Stimulated activated CD4-positive, alpha-beta T cell treated with anti-CD3 and anti-CD28 coated beads, Interleukin-1b, Interleukin-23, amount 100 ng/mL, for 4 hours (primary cell): Measurements from ENCODE around the gene IPO5.

Source experiments
- DNase-seq, 2 donors: peaks; one replicate each; pipeline ENCODE4 v3.0.0-alpha.2; 2020; ENCODE audit warnings: low read depth in 2 of 2

Gene IPO5

DNA sequence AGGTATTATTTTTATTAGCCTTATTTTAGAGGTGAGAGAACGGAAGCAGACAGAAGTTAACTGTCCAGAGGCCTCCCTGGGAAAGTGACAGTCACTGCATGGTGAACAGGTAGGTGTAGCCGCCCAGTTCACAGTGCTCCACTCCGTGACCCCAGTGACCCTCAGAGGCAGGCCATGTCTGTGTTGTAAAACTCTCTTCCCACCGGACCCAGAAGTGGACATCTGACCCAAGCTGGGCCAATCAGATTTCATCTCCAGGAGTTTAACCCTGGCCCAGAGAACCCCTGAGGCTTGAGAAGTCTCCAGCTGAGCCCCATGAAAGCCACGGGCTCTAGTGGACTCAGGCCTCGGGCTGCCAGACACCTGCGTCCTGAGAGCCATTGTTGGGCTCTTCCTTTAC, 105.8 kb downstream of the IPO5 start:
- no peak for DNase-seq

DNA sequence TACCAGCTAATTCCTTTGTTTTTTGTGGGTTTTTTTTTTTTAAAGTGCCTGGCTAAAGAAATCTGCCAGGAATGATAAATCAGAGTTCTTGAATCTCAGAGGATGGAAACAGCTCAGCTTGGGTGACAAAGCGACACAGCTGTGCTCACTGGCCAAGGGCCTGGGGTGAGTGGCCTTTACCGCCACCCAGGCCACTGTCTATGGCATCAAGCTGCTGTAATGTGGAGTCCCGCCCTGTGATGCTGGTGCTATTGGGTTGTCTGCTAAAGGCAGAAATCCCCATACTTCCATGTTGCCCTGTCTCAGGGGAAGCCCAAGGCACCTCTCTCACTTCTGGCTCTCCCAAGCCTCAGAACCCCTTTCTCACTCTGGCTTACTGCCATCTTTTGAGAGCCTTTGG, 106.8 kb downstream of the IPO5 start:
- no peak for DNase-seq

DNA sequence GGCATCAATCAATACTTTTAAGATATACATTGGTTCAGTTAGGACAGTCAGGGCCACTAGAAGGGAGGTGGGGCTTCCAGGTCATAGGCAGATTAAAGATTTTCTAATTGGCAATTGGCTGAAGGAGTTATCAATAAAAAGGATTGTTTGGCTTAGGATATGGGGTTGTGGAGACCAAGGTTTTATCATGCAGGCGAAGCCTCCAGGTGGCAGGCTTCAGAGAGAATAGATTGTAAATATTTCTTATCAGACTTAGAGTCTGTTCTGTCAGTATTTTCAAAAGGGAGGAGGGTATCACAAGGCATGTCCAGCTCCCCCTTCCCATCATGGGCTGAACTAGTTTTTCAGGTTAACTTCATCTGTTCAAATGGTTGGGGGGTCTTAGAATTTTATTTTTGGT, 112.0 kb downstream of the IPO5 start:
- DNase-seq: no peak

DNA sequence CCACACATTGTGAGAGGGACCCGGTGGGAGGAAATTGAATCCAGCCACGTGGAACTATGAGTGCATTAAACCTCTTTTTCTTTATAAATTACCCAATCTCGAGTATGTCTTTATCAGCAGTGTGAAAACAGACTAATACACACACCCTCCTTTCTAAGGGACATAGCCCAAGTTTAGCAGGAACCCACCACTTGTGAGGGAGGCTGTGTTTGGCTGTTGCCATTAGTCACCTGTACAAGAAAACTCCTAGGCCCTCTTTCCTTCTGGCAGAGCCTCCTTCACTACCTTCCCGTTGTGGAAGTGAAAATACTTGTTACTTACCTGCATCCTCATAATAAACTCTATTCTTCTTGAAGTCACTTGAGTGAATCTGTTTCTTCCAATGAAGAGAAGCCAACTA, 113.2 kb downstream of the IPO5 start:
- DNase-seq: no peak

DNA sequence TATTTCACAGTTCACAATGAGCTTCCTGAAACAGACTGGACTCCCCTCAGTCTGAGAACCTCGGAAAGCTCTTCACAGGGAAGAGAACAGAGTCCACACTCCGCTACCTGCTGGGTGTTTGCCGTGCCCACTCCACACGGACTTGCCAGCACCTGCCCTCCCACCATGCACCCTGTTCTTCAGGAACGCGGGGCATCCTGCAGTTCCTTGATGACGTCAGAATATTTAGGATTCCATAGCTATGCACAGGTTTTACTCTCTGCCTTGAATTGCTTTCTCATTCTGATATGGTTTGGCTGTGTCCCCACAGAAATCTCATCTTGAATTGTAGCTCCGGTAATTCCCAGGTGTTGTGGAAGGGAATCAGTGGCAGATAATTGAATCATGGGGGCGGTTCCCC, 115.0 kb downstream of the IPO5 start:
- no peak for DNase-seq

DNA sequence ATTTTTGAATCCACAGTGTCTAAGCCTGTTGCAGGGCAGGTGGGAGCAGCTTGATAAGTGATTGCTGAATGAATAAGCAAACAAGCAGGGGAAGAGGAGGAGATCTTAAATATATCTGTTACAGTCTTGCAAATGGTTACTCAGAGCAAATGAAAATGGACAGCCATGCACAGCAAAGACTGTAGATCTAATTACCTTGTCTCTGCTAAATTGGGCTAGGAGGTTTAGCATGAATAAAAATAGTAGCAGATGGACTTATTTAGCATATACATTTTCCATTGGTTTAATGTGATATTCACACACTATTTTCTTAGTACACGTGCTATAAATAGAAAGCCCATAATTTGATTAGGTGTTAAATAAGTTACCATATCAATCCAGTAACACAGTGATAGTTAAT, 116.5 kb downstream of the IPO5 start:
- DNase-seq: no peak

DNA sequence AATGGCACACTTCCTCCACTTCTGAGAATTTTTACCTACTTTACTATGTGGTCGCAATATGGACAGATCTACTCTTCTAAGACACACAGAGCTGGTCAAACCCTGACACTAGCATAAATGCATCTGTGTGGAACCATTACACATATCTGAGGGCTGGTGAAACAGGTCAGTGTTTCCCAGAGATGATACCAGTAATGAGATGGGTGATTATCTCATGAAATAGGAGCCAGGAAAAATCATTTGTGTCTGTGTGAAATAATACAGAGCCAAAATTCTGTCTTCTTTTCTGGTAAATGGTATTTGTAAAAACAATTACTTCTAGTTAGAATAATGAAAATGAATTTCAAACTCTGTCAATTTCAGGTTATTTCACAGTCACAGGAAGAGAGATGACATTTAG, 117.8 kb downstream of the IPO5 start:
- DNase-seq: no peak

DNA sequence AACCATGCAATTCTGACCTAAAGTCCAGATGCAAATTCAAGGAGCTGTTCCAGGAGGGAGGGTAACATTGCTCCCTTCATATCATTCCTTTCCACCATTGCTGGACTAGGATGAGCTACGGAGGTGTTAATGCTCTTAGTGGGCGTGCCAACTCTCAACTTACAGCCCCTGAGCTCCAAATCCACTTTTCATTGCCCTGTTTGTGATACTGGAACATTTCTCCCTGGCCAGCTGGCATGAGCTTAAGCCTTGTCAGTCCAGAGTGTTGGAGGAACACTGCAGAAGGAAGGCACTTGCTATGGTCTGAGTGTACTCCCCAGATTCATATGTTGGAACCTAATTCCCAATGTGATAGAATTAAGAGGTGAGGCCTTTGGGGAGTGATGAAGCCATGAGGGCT, 119.0 kb downstream of the IPO5 start:
- no peak for DNase-seq
